Sigmoid colon (tissue), 7 donors: Measurements from ENCODE around the gene FDXR. TPM values are rescaled to one million over a fixed set of nuclear protein-coding genes. Genes with fewer than 3 reads are reported as not detected.

ENCODE experiments used
- DNase-seq: peaks from one replicate; pipeline ENCODE4 v3.0.0-alpha.2; 2019
- H3K27ac ChIP-seq, 4 donors: fragments of 200-600 bp; sonication (generic); one replicate each; pipeline ENCODE4 v1.5.1; 2016 to 2019; ENCODE audit warnings: mild to moderate bottlenecking in 1 of 4
- H3K27me3 ChIP-seq, 3 donors: fragments of 200-600 bp; sonication (generic); one replicate each; pipeline ENCODE4 v1.5.1; 2019; ENCODE audit warnings: mild to moderate bottlenecking in 1 of 3
- H3K36me3 ChIP-seq, 4 donors: fragments of 200-600 bp; sonication (generic); one replicate each; pipeline ENCODE4 v1.5.1; 2016 to 2019
- H3K4me1 ChIP-seq, 4 donors: fragments of 200-600 bp; sonication (generic); one replicate each; pipeline ENCODE4 v1.5.1; 2017 to 2019
- H3K4me3 ChIP-seq, 4 donors: fragments of 200-600 bp; sonication (generic); one replicate each; pipeline ENCODE4 v1.5.1; 2017 to 2019; ENCODE audit warnings: mild to moderate bottlenecking in 2 of 4, moderate library complexity in 1 of 4
- H3K9me3 ChIP-seq, 4 donors: fragments of 200-600 bp in 3 of 4; sonication (generic) in 3 of 4; one replicate each; pipeline versions ENCODE4 v1.5.1 to v1.6.1; 2013 to 2019
- CTCF ChIP-seq, 4 experiments: fragments of 450-650 bp in 3 of 4; fragments of 200-600 bp in 1 of 4; IDR thresholded peaks; one replicate each; pipeline ENCODE4 v1.5.1; 2016 to 2019; ENCODE audit warnings: antibody characterized with exemption in 4 of 4, mild to moderate bottlenecking in 3 of 4, moderate library complexity in 2 of 4
- EP300 ChIP-seq, 4 donors: sonication (generic); formaldehyde crosslinking; IDR thresholded peaks; one replicate each; pipeline ENCODE4 v1.6.1; 2017; ENCODE audit warnings: antibody characterized with exemption in 4 of 4
- POLR2A ChIP-seq, 2 donors: fragments of 450-650 bp; IDR thresholded peaks; one replicate each; pipeline ENCODE4 v1.6.1; 2016; ENCODE audit warnings: antibody characterized with exemption in 2 of 2, mild to moderate bottlenecking in 2 of 2, moderate library complexity in 2 of 2
- POLR2AphosphoS5 ChIP-seq, 4 donors: sonication (generic); formaldehyde crosslinking; IDR thresholded peaks; one replicate each; pipeline ENCODE4 v1.6.1; 2017; ENCODE audit warnings: antibody characterized with exemption in 4 of 4
- WGBS, 2 donors: extraction: QIAGEN DNeasy Blood & Tissue Kit; methylation state at CpG; one replicate each; pipeline ENCODE4 v1.1.7; 2013; 5-methylcytosine and 5-hydroxymethylcytosine counted together
- intact Hi-C: fragments of 100-400 bp; cut with DNase I; formaldehyde crosslinking; loops from one replicate; pipeline ENCODE4 v1.15.1; 2023
- polyA plus RNA-seq, 3 donors: library from polyadenylated mRNA; stranded (reverse); fragments of 200-250 nt; gene quantifications; one replicate each; pipeline ENCODE4 v1.2.3, GENCODE V29; 2013
- total RNA-seq, 4 donors: library from RNA; depleted of rRNA; stranded (reverse); fragments of >200 nt; gene quantifications; one replicate each; pipeline ENCODE4 v1.1.0, GENCODE V29; 2016
- donor health status: healthy with polysubstance abuse.
- donor health status: Bipolar disorder and iron deficiency.
- donor health status: healthy.

FDXR gene
- total and polyA plus RNA-seq, 7 donors: 3.0 to 26.9 (median 8.6) TPM

GRCh38 chr17:74851612-74852236, 21.1 kb downstream of the FDXR start:
- 40 to 62% methylated on average over 29 of the region's 29 CpGs for WGBS, 2 donors
- no peak for TF ChIP-seq POLR2A (IDR thresholded peaks at IDR 0.05)
- H3K9me3 ChIP-seq: no peaks in the 10 kb centered on the region
- DNase-seq: no peak
- no peaks in the 10 kb centered on the region for H3K36me3 ChIP-seq
- H3K27ac ChIP-seq: no peak overlapping the region
- H3K4me1 ChIP-seq: peaks cover 0 to 10% (median 6%) of the 10 kb centered on the region in 4 donors
- H3K4me3 ChIP-seq: no peak overlapping the region
- peaks cover 18 to 67% (median 60%) of the 10 kb centered on the region in 3 donors for H3K27me3 ChIP-seq
- intact Hi-C loops: no loop called here

GRCh38 chr17:74850914-74851313, 21.9 kb downstream of the FDXR start:
- H3K27me3 ChIP-seq: peaks cover 17 to 59% (median 54%) of the 10 kb centered on the region in 3 donors
- H3K9me3 ChIP-seq: no peaks in the 10 kb centered on the region
- H3K4me3 ChIP-seq: no peak overlapping the region
- no peak for DNase-seq
- H3K4me1 ChIP-seq: peaks cover 0 to 10% (median 6%) of the 10 kb centered on the region in 4 donors
- TF ChIP-seq POLR2AphosphoS5 (IDR thresholded peaks at IDR 0.05): no peak
- no peak for TF ChIP-seq POLR2A (IDR thresholded peaks at IDR 0.05)
- no peak for TF ChIP-seq EP300 (IDR thresholded peaks at IDR 0.05)
- TF ChIP-seq CTCF (IDR thresholded peaks at IDR 0.05): no peak
- H3K36me3 ChIP-seq: no peaks in the 10 kb centered on the region
- H3K27ac ChIP-seq: no peak overlapping the region
- intact Hi-C loops: no loop called here
- WGBS, 2 donors: 44 to 64% methylated on average over 3 of the region's 3 CpGs

GRCh38 chr17:74850310-74850709, 22.5 kb downstream of the FDXR start:
- Histone ChIP-seq H3K4me3 (no peak overlapping the region), H3K9me3 (no peaks in the 10 kb centered on the region), H3K4me1 (peaks cover 0 to 10% (median 6%) of the 10 kb centered on the region in 4 donors), H3K27me3 (peaks cover 15 to 53% (median 49%) of the 10 kb centered on the region in 3 donors), H3K27ac (no peak overlapping the region), H3K36me3 (no peaks in the 10 kb centered on the region)
- WGBS, 2 donors: 79 to 82% methylated on average over 17 of the region's 17 CpGs
- DNase-seq: no peak
- intact Hi-C loops: no loop called here
- TF ChIP-seq EP300 (IDR thresholded peaks at IDR 0.05): no peak
- no peak for TF ChIP-seq CTCF (IDR thresholded peaks at IDR 0.05)
- TF ChIP-seq POLR2AphosphoS5 (IDR thresholded peaks at IDR 0.05): no peak
- no peak for TF ChIP-seq POLR2A (IDR thresholded peaks at IDR 0.05)

GRCh38 chr17:74848656-74849399, 24.0 kb downstream of the FDXR start:
- no peaks in the 10 kb centered on the region for H3K9me3 ChIP-seq
- TF ChIP-seq POLR2AphosphoS5 (IDR thresholded peaks at IDR 0.05) (no peak), POLR2A (IDR thresholded peaks at IDR 0.05) (no peak)
- H3K27me3 ChIP-seq: peaks cover 15 to 42% (median 34%) of the 10 kb centered on the region in 3 donors
- no peak overlapping the region for H3K27ac ChIP-seq
- H3K4me1 ChIP-seq: peaks cover 0 to 10% (median 6%) of the 10 kb centered on the region in 4 donors
- H3K4me3 ChIP-seq: no peak overlapping the region
- WGBS, 2 donors: 68 to 72% methylated on average over 9 of the region's 9 CpGs
- intact Hi-C loops: no loop called here
- H3K36me3 ChIP-seq: no peaks in the 10 kb centered on the region
- DNase-seq: no peak

GRCh38 chr17:74846621-74847020, 26.2 kb downstream of the FDXR start:
- H3K36me3 ChIP-seq: no peaks in the 10 kb centered on the region
- no peak for TF ChIP-seq POLR2A (IDR thresholded peaks at IDR 0.05)
- TF ChIP-seq CTCF (IDR thresholded peaks at IDR 0.05): no peak
- TF ChIP-seq EP300 (IDR thresholded peaks at IDR 0.05): no peak
- 95 to 97% methylated on average over 16 of the region's 16 CpGs for WGBS, 2 donors
- no peak overlapping the region for H3K27ac ChIP-seq
- H3K4me1 ChIP-seq: peaks cover 0 to 21% (median 15%) of the 10 kb centered on the region in 4 donors
- intact Hi-C loops: no loop called here
- H3K9me3 ChIP-seq: no peaks in the 10 kb centered on the region
- peaks cover 4 to 24% (median 14%) of the 10 kb centered on the region in 3 donors for H3K27me3 ChIP-seq
- no peak overlapping the region for H3K4me3 ChIP-seq
- DNase-seq: no peak
